ENCODE measurements around the gene LSM7.
"Not testable (repeated sequence)": the region's sequence is repeated elsewhere in the genome, so short reads cannot be mapped to it uniquely, and the experiment has no call there.

Gene LSM7

DNA sequence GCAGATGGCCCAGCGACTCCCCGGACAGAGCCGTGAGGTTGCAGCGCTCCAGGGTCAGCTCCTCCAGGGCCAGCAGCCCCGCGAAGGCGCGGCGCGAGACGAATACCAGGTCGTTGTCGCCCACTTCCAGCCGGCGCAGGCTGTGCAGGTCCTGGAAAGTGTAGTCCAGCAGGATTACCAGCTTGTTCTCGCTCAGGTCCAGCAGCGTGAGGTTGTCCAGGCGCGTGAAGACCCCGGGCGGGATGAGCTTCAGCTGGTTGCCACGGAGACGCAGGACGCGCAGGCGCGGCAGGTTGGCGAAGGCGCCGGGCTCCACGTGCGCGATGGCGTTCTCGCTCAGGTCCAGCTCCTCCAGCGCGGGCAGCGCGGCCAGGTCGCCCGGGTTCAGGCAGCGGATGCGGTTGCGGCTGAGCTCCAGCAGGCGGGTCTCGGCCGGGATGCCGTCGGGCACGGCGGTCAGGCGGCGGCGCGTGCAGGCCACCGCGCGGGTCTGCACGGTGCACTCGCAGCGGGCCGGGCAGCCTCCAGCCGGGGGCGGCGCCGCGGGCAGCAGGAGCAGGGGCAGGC, 37.1 kb downstream of the LSM7 start:
- no peak for DNase-seq

DNA sequence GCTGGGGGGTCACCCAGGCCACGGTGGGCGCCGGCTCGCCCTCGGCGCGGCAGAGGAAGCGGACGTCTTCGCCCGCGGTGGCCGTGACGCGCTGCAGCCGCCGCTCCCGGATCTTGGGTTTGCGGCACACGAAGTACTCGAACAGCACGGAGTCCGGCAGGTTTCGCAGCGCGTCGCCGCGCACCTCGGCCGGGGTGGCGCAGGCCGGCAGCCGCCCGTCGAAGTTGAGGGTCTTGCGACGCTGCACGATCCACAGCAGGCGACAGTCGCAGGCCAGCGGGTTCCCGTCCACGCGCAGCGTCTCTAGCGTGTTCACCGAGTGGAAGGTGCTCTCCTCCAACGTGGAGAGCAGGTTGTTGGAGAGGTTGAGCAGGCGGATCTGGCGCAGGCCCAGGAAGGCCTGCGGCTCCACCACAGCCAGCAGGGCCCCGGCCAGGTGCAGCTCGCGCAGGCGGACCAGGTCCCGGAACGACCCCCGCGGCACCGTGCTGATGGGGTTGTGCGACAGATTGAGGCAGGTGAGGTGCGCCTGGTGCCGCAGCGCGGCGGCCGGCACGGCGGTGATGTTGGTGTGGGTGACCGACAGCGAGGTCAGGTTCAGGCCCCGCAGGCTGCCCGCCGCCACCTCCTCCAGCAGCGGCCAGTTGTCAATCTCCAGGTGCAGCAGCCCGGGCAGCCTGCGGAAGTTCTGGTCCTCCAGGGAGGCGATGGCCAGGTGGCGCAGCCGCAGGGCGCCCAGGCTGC, 37.8 kb downstream of the LSM7 start:
- no peak for DNase-seq

- no peak for DNase-seq
These were observed 38.5 kb downstream of the LSM7 start for GRCh38 chr19:2289714-2290435.

GRCh38 chr19:2288818-2289713, 39.3 kb downstream of the LSM7 start:
- DNase-seq: no peak

DNA sequence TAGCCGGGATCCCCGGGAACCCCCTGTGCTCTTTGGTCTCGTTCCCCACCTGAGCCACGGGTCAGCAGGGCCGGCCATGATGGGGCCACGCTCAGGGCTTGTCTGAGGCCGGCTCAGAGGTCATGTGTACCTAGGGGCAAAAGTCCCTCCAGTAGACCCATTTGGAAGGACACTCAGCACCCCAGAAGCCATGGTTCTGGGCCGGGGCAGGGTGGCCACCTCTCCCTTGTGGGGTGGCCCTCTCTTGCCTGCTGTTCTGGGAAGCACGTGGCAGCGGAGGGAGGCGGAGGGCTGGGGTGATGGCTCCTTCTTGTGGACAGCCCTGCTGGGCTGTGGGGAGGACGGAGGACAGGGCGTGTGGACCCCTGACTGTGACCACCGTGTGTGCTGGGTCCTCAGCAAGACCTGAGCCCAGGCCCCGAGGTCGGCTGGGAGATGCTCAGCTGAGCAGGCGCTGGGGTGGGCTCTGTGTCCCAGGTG, 40.0 kb downstream of the LSM7 start:
- DNase-seq: no peak

DNA sequence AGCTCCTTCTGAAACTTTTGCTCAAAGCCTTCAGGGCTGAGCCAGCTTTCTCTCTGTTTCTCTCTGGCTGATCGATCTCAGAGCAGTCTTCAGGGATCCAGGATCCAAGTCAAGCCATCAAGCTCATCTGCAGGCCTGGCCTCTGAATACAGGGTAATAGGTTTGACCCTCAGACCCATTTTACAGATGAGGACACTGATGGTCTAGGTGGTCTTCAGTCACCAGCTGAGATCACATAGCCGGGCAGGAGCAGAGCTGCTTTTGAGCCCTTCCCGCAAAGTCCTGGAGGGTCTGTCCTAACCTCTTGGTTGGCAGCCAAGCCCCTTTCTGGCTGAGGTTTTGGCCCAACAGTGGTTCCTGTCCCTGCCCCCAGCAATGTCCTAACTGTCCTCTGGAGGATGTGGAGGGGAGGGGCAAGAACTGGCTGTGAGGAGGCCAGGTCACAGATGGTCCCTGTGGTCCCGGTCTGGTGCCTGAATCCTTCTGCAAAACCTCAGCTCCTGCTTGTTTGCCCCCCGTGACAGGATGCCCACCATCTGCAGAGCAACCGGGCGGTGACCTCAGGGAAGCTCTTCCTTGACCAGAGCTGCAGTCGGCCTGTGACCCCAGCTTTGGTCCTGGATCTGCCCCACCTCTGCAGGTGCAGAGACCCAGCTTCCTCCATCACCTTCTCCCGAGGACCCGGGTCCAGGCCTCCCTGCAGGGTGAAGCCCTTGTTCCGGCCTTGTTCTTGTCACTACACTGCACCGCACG, 40.6 kb downstream of the LSM7 start:
- no peak for DNase-seq

DNA sequence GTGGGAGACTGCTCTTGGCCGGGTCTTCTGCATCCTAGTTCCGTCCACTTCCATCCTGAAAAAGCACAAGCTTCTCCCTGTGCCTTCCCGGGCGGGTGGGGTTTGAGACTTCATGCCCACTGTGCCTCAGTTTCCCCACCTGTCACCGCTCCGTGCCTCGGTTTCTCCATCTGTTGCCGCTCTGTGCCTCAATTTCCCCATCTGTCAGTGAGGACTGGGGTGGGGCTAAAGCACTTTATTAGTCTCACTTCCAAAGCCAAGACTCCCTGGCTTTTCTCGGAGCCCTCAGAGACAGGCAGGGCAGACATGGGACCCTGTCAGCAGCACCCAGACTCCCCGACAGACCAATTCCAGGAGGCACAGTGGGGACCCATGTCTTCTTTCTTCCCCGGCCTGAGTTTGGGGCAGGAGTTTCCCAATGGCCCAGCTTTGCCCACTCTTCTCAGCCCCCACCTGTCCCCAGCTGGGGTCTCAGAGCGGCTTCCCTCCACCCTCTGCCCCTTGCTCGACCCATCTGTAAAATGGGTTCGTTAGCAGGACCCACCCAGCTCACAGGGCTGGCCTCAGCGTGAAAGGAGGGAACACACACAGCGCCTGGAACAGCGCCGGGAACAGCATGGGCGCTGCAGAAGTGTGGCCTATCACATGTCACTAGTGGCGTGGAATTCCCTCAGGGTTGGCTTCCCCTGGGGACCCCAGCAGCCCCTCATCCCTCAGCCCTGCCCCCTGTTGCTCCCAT, 41.8 kb downstream of the LSM7 start:
- DNase-seq: no peak

- DNase-seq: no peak
These were observed 44.4 kb downstream of the LSM7 start for GRCh38 chr19:2283835-2284507.

- no peak for DNase-seq
These were observed 45.5 kb downstream of the LSM7 start for GRCh38 chr19:2282862-2283237.

DNA sequence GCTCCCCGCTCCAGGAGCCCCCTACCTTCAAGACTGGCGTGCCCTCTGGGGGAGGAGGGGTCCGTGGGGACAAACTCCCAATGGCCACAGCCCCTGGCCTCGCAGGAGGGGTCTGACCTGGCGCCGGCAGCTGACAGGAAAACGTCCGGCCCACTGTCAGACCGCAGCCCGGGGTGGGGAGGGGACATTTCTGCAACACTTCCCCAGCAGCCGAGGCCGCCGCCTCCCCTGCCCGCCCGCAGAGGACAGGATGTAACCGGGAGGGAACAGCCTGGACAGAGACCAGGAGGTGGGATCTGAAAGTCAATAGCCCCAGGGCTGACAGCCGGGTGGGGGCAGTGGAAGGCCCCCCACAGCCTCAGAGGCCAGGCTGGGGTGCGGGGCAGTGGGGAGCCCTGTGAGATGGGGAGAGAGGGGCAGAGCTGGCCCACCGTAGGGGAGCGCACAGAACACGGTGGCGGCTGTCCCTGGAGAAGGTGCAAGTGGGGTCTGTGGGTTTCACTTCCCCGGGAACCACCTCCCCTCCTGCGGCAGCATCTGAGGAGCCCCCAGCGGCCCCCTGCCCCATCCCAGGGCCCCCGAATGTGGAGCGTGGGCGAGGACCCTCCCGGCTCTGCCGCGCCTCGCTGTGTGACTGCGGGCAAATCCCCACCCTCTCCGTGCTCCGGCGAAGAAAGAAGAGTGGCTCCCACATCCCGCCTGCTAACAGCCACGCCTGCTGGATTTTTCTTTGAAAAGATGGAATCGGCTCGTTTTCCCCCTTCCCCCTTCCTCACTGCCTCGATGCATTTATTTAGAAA, 46.1 kb downstream of the LSM7 start, which contains the start of gene PEAK3:
TSS of gene PEAK3 (minus strand) at position 114 of the 800 bp plus-strand sequence. CDS start 1,244 bp downstream, outside the sequence.
- DNase-seq: no peak

DNA sequence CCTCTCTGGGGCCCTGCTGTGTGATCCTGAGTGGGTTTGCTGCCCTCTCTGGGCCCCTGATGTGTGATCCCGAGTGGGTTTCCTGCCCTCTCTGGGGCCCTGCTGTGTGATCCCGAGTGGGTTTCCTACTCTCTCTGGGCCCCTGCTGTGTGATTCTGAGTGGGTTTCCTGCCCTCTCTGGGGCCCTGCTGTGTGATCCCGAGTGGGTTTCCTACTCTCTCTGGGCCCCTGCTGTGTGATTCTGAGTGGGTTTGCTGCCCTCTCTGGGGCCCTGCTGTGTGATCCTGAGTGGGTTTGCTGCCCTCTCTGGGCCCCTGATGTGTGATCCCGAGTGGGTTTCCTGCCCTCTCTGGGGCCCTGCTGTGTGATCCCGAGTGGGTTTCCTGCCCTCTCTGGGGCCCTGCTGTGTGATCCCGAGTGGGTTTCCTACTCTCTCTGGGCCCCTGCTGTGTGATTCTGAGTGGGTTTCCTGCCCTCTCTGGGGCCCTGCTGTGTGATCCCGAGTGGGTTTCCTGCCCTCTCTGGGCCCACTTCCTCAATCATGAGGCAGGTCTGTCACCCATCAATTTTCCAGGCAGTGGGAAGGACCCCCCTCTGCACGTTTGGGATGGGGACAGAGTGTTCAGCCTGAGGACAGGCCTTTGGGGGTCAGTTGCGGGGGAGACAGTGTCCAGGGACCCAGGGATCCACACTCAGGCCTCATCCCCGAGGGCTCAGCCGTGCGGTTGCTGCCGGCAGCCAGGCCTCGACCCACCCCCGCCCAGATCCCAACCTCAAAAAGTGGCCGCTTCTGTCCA, 46.9 kb downstream of the LSM7 start:
- DNase-seq: not testable (repeated sequence)

GRCh38 chr19:2280633-2281264, 47.6 kb downstream of the LSM7 start:
- no peak for DNase-seq

- no peak for DNase-seq
These were observed 49.8 kb downstream of the LSM7 start for GRCh38 chr19:2278459-2279158.

- no peak for DNase-seq
These were observed 51.2 kb downstream of the LSM7 start for GRCh38 chr19:2277138-2277537.

GRCh38 chr19:2276429-2276986, 51.9 kb downstream of the LSM7 start:
- no peak for DNase-seq

GRCh38 chr19:2275588-2276428, 52.6 kb downstream of the LSM7 start:
- DNase-seq: no peak

All from NCI-H1436 (cell line).